ENCODE measurements around the gene SMIM9. TPM values are rescaled to one million over a fixed set of nuclear protein-coding genes. Genes with fewer than 3 reads are reported as not detected.

SMIM9 gene
- total RNA-seq, 1 donor from 2014 or later: not detected

DNA sequence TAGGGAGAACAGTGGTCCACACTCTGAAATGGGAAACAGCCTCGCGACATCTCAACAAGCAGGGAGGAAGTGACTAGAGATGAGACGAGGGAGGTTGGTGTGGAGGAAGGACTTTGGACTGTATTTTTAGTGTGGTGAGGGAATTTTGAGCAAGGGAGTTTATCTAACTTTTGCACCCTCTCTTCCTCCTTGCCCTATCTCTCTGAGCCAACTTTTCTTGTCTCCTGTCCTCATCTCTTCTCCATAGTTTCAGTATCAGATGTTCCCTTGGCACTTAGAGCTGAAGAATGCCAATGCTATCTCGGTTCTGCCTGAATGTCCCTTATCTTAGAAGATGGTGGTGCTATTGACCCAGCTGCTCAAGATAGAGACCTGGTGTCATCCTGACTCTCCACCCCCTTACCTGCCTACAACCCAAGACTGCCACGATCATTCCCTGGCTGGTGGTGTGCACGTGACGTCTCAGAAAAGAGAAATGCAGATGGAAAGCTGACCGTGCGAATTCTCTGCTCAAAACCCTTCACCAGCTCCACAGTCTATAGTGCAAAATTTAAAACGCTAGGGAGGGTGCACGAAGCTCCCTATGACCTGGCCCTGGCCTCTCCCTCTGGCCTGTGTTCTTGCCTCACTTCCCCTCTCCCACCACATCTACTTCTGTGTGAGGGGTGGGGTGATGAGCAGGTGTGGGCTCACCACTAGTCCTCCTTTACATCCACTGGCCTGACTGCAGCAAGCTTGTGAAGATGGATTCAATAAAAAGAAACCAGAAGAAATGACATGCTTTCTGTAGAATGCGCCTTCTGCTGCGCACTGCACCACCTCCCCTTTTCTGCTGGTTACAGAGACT is 50.1 kb downstream of the SMIM9 start:
- Mint-ChIP-seq H3K27ac (ENCODE audit: unreplicated experiment) (no peak overlapping the region), H3K27me3 (ENCODE audit: low read depth) (peaks cover 34% of the 10 kb centered on the region), H3K36me3 (ENCODE audit: low read depth) (peaks cover 15% of the 10 kb centered on the region), H3K4me3 (no peak overlapping the region), H3K4me1 (no peaks in the 10 kb centered on the region), H3K9me3 (peaks cover 11% of the 10 kb centered on the region)
- TF ChIP-seq, protein P1, sequence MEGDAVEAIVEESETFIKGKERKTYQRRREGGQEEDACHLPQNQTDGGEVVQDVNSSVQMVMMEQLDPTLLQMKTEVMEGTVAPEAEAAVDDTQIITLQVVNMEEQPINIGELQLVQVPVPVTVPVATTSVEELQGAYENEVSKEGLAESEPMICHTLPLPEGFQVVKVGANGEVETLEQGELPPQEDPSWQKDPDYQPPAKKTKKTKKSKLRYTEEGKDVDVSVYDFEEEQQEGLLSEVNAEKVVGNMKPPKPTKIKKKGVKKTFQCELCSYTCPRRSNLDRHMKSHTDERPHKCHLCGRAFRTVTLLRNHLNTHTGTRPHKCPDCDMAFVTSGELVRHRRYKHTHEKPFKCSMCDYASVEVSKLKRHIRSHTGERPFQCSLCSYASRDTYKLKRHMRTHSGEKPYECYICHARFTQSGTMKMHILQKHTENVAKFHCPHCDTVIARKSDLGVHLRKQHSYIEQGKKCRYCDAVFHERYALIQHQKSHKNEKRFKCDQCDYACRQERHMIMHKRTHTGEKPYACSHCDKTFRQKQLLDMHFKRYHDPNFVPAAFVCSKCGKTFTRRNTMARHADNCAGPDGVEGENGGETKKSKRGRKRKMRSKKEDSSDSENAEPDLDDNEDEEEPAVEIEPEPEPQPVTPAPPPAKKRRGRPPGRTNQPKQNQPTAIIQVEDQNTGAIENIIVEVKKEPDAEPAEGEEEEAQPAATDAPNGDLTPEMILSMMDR (conservative IDR thresholded peaks at IDR 0.05): no peak
- DNase-seq (ENCODE audit: low read depth, low spot score): no peak

DNA sequence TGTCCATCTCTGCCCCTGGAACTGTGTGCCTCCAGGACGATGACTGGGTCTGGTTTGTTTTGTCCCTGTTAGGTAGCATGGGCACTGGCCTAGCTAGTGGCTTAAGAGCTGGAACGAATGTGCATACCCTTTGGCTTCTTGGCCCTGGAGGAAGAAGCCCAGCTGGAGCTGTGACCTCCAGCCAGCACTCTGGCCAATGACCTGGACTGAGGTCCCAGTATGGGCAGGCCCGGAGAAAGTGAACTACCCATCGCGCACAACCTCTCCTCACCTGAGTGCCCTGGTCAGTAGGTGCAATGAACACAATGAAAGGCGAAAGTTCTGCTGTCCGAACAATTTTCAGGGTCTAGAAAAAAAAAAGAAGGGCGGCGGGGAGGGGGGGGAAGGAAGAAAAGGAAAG is 53.5 kb downstream of the SMIM9 start:
- TF ChIP-seq, protein P1 (conservative IDR thresholded peaks at IDR 0.05): no peak
- Mint-ChIP-seq H3K4me3 (no peak overlapping the region), H3K4me1 (no peaks in the 10 kb centered on the region), H3K36me3 (ENCODE audit: low read depth) (peaks cover 22% of the 10 kb centered on the region), H3K27me3 (ENCODE audit: low read depth) (peaks cover 14% of the 10 kb centered on the region), H3K27ac (ENCODE audit: unreplicated experiment) (no peak overlapping the region), H3K9me3 (peaks cover 6% of the 10 kb centered on the region)
- no peak for DNase-seq (ENCODE audit: low read depth, low spot score)

DNA sequence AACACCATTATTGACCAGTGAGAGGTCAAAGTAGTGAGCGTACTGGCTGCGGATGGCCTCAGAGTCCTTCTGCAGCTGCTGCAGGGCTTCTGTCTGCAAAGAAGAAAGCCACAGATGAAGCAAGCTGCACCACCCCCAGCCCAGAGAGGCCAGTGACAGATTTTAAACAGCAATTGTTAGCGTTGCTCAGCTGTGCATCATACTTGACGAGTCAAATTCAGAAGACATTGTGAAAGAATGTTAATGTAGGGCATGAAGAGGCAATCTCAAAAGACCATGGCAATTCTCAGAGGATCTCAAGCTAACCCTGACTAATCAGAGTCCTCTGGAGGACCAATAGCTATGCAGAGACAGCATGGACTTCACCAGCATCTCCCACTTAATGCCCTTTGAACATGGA is 55.2 kb downstream of the SMIM9 start:
- no peak for DNase-seq (ENCODE audit: low read depth, low spot score)
- Mint-ChIP-seq H3K36me3 (ENCODE audit: low read depth) (peaks cover 26% of the 10 kb centered on the region), H3K27ac (ENCODE audit: unreplicated experiment) (no peak overlapping the region), H3K27me3 (ENCODE audit: low read depth) (peaks cover 9% of the 10 kb centered on the region), H3K4me1 (no peaks in the 10 kb centered on the region), H3K9me3 (peaks cover 5% of the 10 kb centered on the region), H3K4me3 (no peak overlapping the region)
- TF ChIP-seq, protein P1 (conservative IDR thresholded peaks at IDR 0.05): no peak

DNA sequence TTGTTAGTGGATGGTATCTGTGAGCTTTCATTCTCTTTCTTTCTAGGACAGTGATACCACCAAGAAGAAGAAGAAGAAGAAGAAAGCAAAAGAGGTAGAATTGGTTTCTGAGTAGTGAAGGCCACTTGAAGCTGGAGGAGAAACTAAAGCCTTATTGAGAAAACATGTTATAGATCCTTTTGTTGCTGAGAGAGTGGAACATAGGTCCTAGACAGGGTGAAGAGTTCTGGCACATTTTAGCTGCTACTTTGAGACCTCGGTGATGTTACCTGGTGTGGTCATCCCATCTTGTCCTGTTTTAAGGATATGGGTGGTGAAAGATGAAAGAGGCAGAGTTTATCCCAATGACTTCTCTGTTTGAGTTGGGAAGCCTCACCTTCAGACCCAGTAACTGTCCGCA is 57.7 kb downstream of the SMIM9 start:
- DNase-seq (ENCODE audit: low read depth, low spot score): no peak
- H3K27ac Mint-ChIP-seq (ENCODE audit: unreplicated experiment): no peak overlapping the region
- TF ChIP-seq, protein P1 (conservative IDR thresholded peaks at IDR 0.05): no peak
- no peak overlapping the region for H3K4me3 Mint-ChIP-seq
- peaks cover 41% of the 10 kb centered on the region for H3K36me3 Mint-ChIP-seq (ENCODE audit: low read depth)
- H3K27me3 Mint-ChIP-seq (ENCODE audit: low read depth): no peaks in the 10 kb centered on the region
- H3K9me3 Mint-ChIP-seq: peaks cover 3% of the 10 kb centered on the region
- no peaks in the 10 kb centered on the region for H3K4me1 Mint-ChIP-seq

DNA sequence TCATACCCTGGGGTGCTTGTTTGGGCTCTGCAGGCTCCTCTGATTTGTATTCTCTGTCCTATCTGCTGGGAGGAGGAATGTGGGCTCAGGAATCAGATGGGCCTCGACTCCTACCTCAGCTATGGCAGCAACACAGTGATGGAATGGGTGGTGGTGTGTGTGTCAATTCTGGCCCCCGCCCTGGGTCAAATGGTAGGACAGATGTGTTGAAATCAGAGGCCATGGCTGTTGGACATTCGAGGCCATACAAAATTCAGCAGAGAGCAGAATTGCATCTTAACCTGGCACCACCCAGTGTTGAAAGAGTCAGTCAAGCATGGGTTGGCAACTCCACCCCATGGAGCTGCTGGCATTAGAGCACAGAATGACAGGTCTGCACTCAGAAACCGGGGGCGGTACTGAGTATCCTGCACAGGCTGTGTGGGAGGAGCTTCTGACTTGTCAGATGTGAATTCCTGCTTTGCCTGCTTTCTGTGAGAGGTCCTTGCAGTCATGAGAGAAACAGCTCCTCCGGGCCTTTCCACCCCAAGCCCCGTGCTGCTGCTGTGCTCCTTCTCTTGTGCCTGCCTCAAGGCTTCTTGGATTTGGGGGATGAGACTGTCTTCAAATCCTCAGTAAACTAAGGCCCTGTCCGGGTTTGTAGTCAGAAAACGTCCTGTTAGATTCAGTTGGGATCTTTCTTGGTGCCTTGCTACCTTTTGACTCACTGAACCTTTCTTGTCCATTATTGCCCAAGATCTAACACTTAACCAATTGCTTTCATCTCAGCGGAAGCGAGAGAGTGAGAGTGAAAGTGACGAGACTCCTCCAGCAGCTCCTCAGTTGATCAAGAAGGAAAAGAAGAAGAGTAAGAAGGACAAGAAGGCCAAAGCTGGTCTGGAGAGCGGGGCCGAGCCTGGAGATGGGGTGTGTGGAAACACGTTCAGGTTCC is 58.8 kb downstream of the SMIM9 start:
- H3K9me3 Mint-ChIP-seq: peaks cover 7% of the 10 kb centered on the region
- peaks cover 44% of the 10 kb centered on the region for H3K36me3 Mint-ChIP-seq (ENCODE audit: low read depth)
- no peak for DNase-seq (ENCODE audit: low read depth, low spot score)
- no peak overlapping the region for H3K4me3 Mint-ChIP-seq
- H3K4me1 Mint-ChIP-seq: no peaks in the 10 kb centered on the region
- no peak overlapping the region for H3K27ac Mint-ChIP-seq (ENCODE audit: unreplicated experiment)
- TF ChIP-seq, protein P1 (conservative IDR thresholded peaks at IDR 0.05): no peak
- no peaks in the 10 kb centered on the region for H3K27me3 Mint-ChIP-seq (ENCODE audit: low read depth)
